Measurements from ENCODE around the gene MYRIP.
"Not testable (repeated sequence)": the region's sequence is repeated elsewhere in the genome, so short reads cannot be mapped to it uniquely, and the experiment has no call there.

Gene MYRIP

GRCh38 chr3:39808467-39809180 lies 785 bp upstream of the MYRIP start:
- peak; percentile 81 for DNase-seq (ENCODE audit: low spot score)

GRCh38 chr3:39809995-39810595 lies 686 bp downstream of the MYRIP start:
- no peak for DNase-seq (ENCODE audit: low spot score)

GRCh38 chr3:39810647-39811161 lies 1.3 kb downstream of the MYRIP start:
- DNase-seq (ENCODE audit: low spot score), result no peak

DNA sequence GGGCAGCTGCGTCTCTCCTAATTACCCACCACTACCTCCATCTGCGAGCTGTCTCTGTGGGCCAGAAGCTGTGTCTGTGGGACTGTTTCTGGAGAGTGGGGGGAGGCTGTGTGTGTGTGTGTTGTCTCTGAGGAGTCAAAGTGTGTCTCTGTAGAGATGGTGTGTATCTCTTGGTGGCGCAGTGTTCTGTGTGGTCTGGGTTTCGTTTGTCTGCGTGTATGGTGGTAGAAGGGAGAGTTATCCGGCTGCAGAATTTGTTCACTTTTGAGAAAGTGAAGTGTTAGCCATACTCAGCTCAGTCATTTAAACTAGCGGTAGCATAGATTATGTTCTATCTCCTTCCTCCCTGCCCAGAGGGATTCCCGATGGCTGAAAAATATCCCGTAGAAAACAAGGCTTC lies 2.2 kb downstream of the MYRIP start:
- no peak for DNase-seq (ENCODE audit: low spot score)

GRCh38 chr3:39812537-39812936 lies 3.1 kb downstream of the MYRIP start:
- DNase-seq (ENCODE audit: low spot score), result no peak

GRCh38 chr3:39814007-39814406 lies 4.6 kb downstream of the MYRIP start:
- no peak for DNase-seq (ENCODE audit: low spot score)

- DNase-seq (ENCODE audit: low spot score), result no peak
Measured at GRCh38 chr3:39819899-39820298, 10.5 kb downstream of the MYRIP start.

GRCh38 chr3:39833764-39834163 lies 24.4 kb downstream of the MYRIP start:
- DNase-seq (ENCODE audit: low spot score), result not testable (repeated sequence)

DNA sequence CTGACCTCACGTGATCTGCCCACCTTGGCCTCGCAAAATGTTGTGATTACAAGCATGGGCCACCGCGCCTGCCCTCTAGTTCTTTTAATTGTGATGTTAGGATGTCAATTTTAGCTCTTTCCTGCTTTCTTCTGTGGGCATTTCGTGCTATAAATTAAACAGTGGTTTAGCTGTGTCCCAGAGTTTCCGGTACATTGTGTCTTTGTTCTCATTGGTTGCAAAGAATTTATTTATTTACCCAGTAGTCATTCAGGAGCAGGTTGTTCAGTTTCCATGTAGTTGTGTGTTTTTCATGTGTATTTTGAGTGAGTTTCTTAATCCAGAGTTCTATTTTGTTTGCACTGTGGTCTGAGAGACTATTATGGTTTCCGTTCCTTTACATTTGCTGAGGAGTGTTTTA lies 30.1 kb downstream of the MYRIP start:
- DNase-seq (ENCODE audit: low spot score), result no peak

- no peak for DNase-seq (ENCODE audit: low spot score)
Measured at GRCh38 chr3:39843440-39843839, 34.0 kb downstream of the MYRIP start.

GRCh38 chr3:39848365-39848764 lies 39.0 kb downstream of the MYRIP start:
- DNase-seq (ENCODE audit: low spot score), result no peak

GRCh38 chr3:39849992-39850715 lies 40.7 kb downstream of the MYRIP start:
- no peak for DNase-seq (ENCODE audit: low spot score)

GRCh38 chr3:39850716-39851032 lies 41.3 kb downstream of the MYRIP start:
- no peak for DNase-seq (ENCODE audit: low spot score)

DNA sequence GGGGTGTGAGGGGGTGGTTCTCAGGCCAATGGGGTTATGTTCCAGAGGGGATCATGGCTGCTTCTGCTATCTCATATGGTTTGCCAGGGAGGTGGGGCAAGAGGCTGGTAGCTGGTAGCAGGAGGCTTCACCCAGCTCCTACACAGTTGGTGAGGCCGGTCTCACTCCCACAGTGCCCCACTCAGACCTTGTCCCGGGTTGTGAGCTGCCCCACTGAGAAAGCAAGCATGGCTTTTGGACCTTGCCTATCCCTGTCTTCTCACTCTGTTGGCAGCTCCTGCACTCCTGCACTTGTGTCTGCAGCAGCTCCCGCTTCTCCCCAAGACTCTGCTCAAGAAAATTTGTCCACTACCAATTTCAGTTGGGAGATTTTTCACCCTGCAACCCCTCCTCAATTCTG lies 46.1 kb downstream of the MYRIP start:
- no peak for DNase-seq (ENCODE audit: low spot score)

DNA sequence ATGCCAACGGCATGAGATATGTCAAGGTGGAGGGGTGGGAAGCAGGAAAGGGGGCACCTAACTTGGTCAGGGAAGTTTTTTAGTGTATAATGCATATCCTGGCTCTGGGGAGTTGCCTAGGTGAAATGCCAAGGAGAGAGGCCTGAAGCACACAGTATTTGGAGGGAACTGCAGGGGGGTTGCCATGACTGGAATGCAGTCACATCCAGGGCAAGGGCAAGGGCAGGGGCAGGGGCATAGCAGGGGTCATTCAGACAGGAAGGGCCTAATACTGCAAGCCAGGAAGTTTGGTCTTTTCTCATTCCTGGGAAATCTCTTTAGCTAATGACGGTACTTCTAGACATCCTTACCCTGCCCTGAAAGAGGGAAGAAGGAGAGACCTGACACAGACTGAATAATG lies 60.5 kb downstream of the MYRIP start:
- DNase-seq (ENCODE audit: low spot score), result no peak

GRCh38 chr3:39870706-39871105 lies 61.3 kb downstream of the MYRIP start:
- DNase-seq (ENCODE audit: low spot score), result no peak

DNA sequence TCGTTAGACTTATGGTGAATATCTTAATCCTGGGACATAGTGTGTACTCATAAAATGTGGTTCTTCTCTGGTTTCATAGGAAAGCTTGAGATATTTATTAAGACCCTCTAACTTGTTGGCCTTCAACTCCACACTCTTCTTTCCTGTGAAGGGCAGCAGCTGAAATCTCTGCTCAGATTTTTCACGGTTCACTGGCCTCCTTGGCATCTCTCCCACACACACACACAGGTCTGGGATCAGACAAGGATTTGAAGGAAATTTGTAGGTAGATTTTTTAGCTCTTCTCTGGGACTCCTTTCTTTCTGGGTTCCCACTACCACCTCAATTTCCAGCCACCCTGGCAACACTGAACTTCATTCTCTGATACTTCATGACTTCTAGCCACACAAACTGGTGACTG lies 70.2 kb downstream of the MYRIP start:
- DNase-seq (ENCODE audit: low spot score), result no peak

GRCh38 chr3:39882111-39882510 lies 72.7 kb downstream of the MYRIP start:
- DNase-seq (ENCODE audit: low spot score), result no peak

GRCh38 chr3:39892068-39892467 lies 82.7 kb downstream of the MYRIP start:
- DNase-seq (ENCODE audit: low spot score), result no peak

DNA sequence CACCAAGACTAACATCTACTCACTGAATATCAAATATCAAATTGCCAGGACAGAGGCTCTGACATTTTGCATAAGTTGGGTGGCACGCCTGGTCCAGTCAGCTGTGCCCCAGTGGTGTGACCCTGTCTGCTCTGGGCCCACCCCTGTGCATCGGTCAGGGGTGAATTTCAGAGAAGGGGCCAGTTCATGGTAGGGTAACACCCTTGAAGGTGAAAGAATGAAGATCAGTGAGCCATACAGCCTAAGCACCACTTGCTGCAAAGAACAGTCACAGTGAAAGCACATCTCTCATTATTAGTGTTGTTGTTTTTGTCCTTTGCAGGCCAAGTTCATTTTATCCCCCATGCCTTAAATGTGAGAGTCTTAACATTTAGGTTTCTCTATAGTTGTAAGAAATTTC lies 86.8 kb downstream of the MYRIP start:
- DNase-seq (ENCODE audit: low spot score), result no peak

GRCh38 chr3:39900462-39901002 lies 91.1 kb downstream of the MYRIP start:
- no peak for DNase-seq (ENCODE audit: low spot score)

GRCh38 chr3:39903253-39903652 lies 93.8 kb downstream of the MYRIP start:
- no peak for DNase-seq (ENCODE audit: low spot score)

- no peak for DNase-seq (ENCODE audit: low spot score)
Measured at GRCh38 chr3:39905788-39906187, 96.4 kb downstream of the MYRIP start.

Measured in ecto neural progenitor cell (in vitro differentiated cells).